ENCODE measurements around the gene PRKCD.

The PRKCD gene

DNA sequence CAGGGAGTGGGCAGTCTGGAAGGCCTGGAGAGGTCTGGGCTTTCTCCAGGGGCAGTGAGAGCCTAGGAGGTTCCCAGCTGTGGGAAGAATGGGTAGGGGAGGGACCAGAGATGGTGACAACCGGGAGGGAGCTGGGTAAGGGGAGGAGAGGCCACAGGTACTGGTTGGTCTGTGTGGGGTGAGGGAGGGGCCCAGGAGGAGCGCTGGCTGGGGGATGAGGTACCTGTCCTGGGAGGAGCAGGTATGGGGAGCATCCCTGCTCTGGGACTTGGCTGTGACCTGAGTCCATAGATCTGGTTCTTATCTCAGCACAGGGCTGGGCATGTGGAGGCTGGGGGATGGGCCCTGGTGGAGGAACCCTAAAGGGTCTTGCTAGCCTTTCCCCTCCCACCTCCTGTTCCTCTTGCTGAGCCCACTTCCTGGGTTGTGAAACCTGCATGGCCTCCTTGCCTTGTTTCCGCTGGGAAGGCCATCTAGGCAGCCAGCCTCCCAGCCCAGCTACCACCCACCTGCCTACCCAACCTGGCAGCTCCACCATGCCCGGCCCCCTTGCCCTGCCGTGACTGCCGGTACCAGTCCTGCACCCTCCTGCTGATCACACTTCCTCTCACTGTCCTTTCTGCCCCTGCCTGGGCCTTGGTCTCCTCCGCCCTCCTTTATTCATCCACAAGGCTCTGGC, 11.0 kb downstream of the PRKCD start:
- FAIRE-seq, result no peak

DNA sequence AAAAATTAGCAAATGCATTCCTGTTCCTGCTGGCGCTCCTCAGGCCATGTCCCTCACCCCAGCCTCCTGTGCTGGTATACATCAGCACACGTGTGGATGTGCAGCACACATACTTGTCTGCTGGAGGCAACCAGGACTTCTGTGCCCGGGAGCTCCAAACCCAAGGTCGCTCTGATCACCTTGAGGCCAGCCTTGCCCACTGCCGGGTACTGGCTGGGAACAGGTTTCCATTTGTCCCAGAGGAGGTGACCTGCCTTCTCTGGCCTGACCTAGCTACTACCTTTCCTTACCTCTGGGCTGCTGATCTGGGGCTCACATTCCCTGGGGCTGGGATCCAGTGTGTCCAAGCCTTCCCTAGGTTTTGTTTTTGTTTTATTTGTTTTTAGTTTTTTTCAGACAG, 12.1 kb downstream of the PRKCD start:
- FAIRE-seq, result no peak

DNA sequence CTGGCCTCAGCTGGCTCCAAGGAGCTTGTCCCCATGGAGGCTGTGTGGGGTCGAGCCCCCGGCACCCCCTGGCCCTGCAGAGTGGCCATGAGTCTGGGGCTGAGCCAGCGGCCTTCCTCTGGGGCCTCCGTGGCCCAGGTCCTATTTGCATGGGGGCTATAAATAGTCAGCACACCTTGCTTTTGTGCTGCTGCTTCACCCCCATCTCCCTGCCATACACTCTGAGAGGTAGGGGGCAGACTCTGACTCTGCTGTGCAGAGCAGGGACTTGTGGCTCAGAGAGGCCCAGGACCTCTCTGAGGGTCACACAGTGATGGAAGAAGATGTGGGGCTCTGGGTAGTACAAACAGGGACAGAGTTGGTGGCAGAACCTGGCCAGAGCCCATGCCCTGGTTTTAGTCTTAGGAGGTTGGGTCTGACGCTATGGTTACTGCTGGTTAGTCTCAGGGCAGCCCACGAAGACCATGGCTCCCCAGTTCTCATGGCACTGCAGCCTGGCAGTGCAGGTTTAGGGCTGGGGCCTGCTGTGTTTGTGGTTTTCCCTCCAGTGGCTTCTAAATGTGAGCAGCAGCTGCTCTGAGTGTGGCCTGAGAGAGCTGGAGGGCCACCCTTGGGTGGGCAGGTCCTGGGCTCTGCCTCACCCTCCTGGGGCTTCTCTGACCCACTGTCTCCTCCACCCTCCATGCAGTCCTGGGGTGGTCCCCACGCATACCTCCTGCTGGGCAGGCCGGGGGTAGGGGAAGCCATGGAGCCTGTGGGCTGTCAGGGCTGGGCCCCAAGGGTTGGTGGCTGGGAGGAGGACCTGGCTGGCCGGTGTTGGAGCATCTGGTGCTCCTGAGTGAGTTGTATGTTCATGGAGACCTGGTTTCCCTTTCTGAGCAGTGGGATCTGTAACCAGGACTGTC, 13.6 kb downstream of the PRKCD start:
- FAIRE-seq, result no peak

DNA sequence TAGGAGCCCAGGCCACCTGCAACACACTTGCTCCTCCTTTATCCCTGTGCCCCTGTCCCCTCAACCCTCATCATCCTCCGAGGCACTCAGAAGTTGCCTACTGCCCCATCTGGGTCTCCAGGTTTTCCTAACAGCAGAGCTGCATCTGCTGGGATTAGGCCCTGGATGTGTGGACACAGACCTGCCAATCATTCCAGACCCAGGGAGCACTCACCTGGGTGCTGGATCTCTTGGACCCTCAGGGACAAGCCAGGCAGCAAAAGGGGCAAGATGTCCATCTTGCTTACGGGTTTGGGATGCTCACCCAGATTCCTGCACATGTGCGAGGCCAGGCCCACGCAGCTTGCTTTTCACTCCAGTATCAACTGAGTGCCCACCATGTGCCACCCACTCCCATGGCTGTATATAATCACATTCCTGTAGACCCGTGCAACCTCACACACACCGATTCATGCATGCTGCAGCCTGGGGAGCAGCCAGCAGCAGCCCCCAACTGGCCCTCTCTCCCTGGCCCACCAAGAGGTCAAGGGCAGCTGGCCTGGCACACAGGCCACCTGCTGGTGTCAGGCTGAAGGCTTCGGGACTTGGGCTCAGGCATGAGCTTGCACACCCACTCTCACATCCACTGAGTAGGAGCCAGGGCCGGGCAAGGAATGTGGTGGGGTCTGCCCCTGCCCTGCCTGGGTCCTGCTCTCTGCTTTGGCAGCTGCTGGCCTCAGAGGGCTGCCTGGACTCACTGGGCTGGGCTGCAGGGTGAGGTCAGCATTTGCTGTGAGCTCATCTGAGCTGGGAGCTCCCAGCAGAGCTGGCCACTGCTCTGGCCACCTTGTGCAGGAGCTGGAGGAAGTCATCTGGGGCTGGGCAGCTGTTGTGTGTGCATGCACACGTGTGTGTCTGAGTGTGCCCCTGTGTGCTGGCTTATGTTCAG, 14.9 kb downstream of the PRKCD start:
- FAIRE-seq, result no peak

DNA sequence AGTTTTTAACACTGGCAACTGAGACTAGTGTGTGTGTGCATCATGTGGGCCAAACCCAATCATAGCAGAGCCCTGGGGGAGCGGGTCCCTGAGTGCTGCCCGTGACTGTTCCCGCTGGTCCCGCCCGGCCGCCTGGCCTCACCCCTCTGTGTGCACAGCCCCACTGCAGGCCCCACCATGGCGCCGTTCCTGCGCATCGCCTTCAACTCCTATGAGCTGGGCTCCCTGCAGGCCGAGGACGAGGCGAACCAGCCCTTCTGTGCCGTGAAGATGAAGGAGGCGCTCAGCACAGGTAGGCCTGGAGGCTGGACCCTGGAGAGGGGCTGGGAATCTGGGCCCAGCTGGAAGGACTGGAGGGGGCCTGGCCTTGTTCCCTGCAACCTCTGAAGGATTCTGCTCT, 17.2 kb downstream of the PRKCD start:
- no peak for FAIRE-seq

DNA sequence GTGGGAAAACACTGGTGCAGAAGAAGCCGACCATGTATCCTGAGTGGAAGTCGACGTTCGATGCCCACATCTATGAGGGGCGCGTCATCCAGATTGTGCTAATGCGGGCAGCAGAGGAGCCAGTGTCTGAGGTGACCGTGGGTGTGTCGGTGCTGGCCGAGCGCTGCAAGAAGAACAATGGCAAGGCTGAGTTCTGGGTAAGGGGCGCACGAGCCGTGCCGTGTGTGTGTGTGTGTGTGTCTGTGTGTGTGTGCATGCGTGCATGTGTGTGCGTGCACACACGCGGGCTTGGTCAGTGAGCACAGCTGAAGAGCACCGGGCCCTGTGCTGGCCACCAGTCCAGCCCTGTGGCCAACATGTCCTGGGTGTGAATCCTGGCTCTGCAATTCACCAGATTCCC, 18.6 kb downstream of the PRKCD start:
- FAIRE-seq, result no peak

DNA sequence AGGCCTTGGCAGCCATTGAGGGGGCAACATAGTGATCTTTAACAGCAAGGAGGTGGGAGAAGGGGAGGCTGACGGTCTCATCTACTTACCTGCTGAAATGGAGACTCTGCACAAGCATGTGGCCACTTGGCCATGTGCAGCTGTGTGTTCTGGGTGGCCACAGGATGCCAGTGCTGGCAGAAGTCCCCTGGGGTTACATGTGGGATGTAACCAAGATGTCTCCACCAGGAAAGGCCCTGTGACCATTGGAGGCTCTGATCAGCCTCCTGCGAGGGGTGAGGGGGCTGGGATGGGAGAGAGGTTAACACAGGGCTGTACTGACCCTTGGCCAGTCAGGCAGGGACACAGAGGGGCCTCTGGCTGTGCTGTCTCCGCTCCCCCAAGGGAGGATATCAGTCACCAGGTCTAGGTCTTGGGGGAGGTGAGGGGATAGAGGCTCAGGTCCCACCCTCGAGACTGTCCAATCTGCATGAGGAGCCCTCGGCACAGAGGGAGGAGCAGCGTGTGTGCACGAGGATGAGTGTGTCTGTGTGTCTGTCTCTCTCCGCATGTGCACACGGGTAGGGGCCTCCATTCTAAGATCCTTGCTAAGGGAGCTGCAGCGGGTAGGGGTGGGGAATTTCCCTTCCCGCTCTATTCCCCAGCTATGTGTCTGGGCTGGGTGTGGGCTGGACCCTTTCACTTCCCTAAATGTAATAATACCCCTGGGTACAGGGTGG, 19.5 kb downstream of the PRKCD start:
- no peak for FAIRE-seq

DNA sequence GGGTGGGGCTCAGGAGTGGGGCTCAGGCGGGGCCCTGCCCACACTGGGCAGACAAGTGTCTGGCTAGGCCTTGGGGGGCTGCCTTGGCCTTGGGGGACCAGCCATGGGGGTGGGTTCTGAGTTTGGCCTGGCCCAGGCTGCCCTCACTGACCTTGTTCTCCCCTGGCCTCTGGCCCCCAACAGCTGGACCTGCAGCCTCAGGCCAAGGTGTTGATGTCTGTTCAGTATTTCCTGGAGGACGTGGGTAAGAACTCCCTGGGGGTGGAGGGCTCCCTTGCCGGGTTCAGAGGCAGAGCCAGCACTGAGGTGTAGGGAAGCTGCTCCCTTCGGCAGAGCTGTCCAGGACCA, 20.0 kb downstream of the PRKCD start:
- FAIRE-seq, result no peak

DNA sequence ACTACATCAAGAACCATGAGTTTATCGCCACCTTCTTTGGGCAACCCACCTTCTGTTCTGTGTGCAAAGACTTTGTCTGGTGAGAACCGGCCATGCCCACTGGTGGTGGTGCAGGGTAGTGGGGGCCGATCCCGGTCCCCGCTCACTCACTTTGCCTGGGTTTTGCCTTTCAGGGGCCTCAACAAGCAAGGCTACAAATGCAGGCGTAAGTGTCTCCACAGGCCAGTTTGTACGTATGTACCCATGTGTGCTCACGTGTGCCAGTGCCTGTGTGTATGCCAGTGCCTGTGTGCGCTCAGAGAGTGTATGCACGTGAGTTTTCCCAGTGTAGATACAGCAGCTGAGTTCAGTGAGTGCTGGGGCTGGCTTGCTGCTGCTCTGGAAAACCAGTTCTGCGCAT, 20.5 kb downstream of the PRKCD start:
- no peak for FAIRE-seq

DNA sequence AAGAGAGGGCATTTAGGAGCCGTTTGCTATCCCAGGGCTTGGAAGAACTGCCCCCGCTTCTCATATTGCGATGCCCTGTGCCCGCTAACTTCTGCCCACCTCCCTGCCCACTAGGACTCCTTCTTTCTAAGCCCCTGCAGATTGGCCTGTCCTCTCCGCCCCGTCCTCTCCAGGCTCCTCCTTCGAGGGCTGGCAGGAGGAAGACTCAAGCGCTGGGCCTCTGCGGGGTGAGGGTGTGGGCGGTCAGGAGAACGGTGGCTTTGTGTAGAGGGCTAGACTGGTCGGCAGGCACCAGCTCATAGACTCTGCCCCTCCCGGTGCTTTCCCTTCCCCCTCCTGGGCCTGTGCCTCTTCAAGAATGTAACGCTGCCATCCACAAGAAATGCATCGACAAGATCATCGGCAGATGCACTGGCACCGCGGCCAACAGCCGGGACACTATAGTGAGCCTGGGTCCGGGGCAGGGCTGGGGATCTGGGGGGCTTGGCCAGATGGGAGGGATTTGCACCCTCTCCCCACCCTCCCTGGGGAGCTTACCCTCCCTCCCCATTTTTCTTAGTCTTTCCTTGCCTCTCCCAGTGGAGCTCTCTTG, 21.9 kb downstream of the PRKCD start:
- FAIRE-seq, result no peak

DNA sequence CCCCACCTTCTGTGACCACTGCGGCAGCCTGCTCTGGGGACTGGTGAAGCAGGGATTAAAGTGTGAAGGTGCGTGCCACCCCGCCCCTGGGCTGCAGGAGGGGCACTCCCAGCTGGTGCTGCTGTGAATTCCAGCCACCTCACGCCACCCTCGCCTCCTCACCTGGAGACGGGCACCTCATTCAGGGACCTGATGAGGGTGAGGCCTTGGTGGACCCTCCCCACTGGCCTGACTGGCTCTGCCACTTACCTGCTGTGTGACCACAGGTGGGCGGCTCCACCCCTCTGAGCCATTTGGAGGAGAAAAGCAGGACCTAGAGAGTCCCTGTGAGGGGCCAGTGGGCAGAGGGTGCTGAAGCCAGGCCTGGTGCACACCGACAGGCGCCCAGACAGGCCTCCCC, 22.5 kb downstream of the PRKCD start:
- no peak for FAIRE-seq

DNA sequence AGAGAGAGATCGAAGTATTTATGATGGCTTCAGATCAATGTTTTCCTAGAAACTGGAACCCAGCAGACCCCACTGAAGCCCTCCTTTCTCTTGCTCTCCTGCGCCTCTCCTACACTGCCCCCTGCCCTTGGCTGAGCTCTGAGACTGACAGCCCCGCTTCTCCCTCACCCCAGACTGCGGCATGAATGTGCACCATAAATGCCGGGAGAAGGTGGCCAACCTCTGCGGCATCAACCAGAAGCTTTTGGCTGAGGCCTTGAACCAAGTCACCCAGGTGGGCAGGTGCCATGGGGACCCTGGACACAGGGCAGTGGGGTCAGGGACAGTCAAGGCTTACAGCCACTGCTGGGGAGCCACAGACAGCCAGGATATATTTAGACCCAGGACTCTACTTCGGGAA, 23.7 kb downstream of the PRKCD start:
- FAIRE-seq, result no peak

DNA sequence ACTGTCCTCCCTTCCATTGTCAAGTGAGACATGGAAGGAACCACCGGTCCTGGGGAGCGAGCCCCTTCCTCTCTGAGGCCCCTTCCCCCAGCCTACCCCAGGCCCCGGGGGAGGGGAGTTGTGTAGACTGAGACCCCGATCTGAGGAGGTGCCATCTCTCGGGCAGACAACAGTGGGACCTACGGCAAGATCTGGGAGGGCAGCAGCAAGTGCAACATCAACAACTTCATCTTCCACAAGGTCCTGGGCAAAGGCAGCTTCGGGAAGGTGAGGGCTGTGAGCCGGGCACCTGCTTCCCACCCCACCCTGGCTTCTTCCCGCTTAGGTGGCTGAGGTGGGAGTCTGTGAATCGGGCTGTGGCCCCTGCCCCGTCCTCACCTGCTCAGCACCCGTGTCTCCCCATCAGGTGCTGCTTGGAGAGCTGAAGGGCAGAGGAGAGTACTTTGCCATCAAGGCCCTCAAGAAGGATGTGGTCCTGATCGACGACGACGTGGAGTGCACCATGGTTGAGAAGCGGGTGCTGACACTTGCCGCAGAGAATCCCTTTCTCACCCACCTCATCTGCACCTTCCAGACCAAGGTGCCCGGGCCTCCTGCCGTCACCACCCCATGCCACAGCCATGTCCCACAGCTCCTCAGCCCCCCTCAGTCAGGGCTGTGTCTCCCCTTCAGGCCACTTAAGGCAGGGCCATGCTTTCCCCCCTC, 24.9 kb downstream of the PRKCD start:
- FAIRE-seq, result no peak

DNA sequence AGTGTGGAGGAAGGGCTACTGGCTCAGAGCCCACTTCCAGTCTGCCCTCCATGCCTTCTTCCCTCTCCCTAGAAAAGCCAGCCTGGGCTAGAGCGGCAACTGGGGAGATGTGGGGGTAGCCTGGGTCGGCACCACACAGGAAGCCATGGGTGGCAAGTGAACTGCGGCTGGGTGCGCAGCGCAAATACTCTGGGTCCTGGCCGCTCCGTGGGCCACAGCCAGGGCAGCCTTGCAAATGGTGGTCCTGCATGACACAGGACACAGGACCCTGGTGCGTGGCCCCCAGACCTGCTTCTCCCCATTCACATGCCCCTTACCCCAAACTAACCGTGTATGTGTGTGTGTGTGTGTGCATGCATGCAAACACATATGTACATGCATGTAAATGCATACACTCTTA, 25.7 kb downstream of the PRKCD start:
- FAIRE-seq, result no peak

DNA sequence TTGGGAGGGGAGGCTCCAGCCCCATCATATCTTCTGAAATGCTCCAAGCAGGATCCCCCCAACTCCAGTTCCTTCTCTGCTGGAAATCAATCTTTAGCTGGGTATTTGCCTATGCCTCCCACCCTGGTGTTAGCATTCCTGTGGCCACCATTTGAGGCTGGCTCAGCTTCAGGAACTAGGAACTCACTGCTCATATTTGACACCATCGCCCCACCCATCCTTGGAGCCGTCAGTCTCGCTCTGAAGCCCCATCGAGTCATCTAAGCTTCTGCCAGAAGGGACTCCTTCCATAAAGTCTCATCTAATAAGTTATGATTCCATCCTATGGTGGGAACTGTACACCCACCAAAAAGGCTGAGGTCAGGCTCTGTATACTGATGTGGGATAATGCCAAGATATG, 26.4 kb downstream of the PRKCD start:
- no peak for FAIRE-seq

DNA sequence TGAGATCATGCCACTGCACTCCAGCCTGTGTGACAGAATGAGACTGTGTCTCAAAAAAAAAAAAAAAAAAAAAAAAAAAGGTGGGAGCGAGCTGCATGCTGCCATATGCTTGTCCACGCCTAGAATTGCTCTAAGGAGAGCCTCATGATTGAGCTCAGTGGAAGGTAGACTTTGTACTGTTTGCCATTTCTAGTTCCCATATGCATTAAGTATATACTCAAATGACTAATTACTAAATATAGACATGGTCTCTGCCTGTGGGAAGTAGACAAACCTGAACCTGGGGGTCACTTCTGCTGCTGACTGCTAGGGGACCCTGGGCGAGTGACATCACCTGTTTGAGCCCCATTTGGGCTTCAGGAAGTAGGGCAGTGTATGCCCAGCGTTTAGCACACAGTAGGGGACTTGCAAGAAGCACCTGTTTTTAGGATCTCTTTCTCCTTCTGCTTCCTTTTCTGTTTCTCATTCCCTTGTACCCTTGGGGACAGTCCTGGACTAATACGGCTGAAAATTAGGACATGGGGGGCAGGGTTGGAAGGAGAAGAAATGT, 27.2 kb downstream of the PRKCD start:
- FAIRE-seq, result no peak

DNA sequence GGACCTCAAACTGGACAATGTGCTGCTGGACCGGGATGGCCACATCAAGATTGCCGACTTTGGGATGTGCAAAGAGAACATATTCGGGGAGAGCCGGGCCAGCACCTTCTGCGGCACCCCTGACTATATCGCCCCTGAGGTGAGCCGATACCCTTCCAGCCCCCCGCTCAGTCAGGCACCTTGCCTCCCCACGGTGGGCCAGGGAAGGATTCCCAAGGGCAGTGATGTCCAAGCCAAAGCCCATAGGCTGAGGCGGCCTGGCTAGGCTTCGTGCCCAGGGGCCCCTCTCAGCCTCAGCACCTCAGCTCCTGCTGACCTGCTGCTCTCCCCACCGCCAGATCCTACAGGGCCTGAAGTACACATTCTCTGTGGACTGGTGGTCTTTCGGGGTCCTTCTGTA, 27.7 kb downstream of the PRKCD start:
- FAIRE-seq, result no peak

DNA sequence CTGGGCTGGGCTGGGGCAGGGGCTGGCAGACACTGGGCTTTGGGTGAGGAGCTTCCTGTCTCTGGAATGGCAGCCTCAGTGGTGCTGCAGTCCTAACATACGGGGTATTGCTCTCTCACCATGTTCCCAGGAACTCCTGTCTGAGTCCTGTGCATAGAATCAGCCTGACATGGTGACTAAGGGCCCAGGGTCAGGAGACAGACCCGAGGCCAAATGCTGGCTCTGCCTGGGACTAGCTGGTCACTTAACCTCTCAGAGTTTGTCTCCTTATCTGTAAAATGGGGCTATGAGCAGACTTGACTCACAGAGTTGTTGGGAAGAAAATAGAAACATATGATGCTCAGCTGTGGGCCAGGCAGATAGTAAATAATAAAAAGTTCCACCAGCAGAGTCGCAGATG, 28.3 kb downstream of the PRKCD start:
- no peak for FAIRE-seq

DNA sequence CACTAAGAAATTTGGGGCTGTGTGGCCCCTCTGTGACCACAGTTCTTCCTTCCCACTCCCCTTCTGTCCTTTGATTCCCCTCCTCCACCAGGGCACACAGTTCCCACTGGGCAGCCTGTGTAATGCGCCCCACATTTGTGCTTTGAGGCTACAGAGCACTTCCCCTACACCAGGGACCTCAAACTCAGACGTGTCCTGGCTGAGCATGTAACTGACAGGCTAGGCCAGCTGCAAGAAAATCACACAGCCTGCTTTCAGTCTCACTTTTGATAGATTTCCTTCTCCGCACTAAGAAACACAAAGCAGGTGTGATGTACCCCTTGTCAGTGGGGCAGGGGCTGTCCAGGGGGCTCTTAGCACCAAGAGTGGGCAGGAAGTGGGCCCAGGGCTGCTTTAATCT, 29.6 kb downstream of the PRKCD start:
- no peak for FAIRE-seq

DNA sequence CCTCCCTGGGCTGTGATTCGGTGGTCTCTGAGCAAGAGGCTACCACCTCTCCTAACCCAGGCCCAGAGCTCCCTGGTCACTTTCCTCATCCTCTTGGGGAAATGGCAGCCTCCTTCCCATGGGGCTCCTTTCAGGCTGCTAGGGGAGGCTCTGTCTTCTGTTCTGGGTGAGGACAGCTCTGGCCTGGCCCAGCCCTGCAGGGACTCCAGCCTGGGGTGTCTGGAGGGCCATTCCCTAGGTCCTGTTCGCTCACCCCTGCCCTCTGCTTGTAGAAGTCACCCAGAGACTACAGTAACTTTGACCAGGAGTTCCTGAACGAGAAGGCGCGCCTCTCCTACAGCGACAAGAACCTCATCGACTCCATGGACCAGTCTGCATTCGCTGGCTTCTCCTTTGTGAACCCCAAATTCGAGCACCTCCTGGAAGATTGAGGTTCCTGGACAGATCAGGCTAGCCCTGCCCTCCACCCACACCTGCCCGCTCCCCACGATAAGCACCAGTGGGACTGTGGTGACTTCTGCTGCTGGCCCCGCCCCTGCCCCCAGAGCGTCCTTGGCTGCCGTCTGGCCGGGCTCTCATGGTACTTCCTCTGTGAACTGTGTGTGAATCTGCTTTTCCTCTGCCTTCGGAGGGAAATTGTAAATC, 30.9 kb downstream of the PRKCD start:
- no peak for FAIRE-seq

DNA sequence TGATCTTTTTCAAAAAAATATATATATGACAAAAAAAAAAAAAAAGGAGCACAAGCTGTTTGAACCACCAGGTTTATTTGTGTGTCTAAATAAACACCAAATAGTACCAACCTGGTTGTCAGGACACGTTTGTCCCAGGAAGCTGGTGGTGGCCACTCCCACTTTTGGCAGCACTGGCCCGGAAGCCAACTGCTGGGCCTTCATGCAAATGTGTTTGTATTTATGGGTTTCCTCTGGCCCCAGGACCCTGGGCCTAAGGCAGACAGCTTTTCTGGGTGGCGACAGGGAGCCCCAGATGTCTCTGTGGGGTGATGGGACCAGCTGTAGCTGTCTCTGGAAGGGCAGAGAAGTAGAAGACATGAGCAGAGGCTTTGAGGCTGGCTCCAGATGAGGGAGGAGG, 31.6 kb downstream of the PRKCD start:
- FAIRE-seq, result no peak
